Neuronal stem cell (in vitro differentiated cells): Measurements from ENCODE around the gene CTXN2.

Source experiments
- DNase-seq: peaks from one replicate; pipeline ENCODE4 v3.0.0-alpha.2; 2013; ENCODE audit warnings: low spot score
- H2AFZ ChIP-seq: one replicate; pipeline ENCODE4 v1.6.1; 2013; ENCODE audit warnings: mild to moderate bottlenecking, low read length, inconsistent platforms
- H2AK5ac ChIP-seq: 2 replicates; pipeline ENCODE4 v1.6.1; 2013; ENCODE audit warnings: low read depth, mild to moderate bottlenecking, inconsistent platforms, low read length, moderate library complexity, mixed read lengths
- H2BK120ac ChIP-seq: 2 replicates; pipeline ENCODE4 v1.6.1; 2013; ENCODE audit warnings: low read depth, mild to moderate bottlenecking, inconsistent platforms, low read length, moderate library complexity, mixed read lengths
- H2BK12ac ChIP-seq: one replicate; pipeline ENCODE4 v1.6.1; 2013; ENCODE audit warnings: low read length, inconsistent platforms
- H2BK15ac ChIP-seq: 2 replicates; pipeline ENCODE4 v1.6.1; 2013; ENCODE audit warnings: mild to moderate bottlenecking, low read length, inconsistent platforms, mixed read lengths
- H2BK5ac ChIP-seq: one replicate; pipeline ENCODE4 v1.6.1; 2013; ENCODE audit warnings: inconsistent platforms, mild to moderate bottlenecking, low read length, moderate library complexity
- H3K14ac ChIP-seq: one replicate; pipeline ENCODE4 v1.6.1; 2013; ENCODE audit warnings: low read length, inconsistent platforms
- H3K18ac ChIP-seq: 2 replicates; pipeline ENCODE4 v1.6.1; 2013; ENCODE audit warnings: low read length, inconsistent platforms
- H3K23ac ChIP-seq: 2 replicates; pipeline ENCODE4 v1.6.1; 2013; ENCODE audit warnings: low read depth, mild to moderate bottlenecking, mixed read lengths, low read length, inconsistent platforms; ENCODE audit not compliant: poor library complexity
- H3K27ac ChIP-seq: replicated peaks from 3 replicates; pipeline ENCODE4 v1.5.1; 2013; ENCODE audit warnings: low read length, inconsistent platforms
- H3K27me3 ChIP-seq, 3 experiments: 2 replicates each; pipeline ENCODE4 v1.6.1; 2013; ENCODE audit warnings: low read length in 3 of 3, mild to moderate bottlenecking in 2 of 3, inconsistent platforms in 1 of 3, low read depth in 1 of 3, mixed read lengths in 1 of 3, moderate library complexity in 1 of 3; ENCODE audit not compliant: control insufficient read depth in 3 of 3, insufficient read depth in 3 of 3
- H3K36me3 ChIP-seq, 2 donors: replicated peaks in 1 of 2; 2 replicates each; pipeline ENCODE4 v1.6.1; 2013; ENCODE audit warnings: low read length in 2 of 2; ENCODE audit not compliant: control insufficient read depth in 2 of 2, insufficient read depth in 2 of 2
- H3K4ac ChIP-seq: 2 replicates; pipeline ENCODE4 v1.6.1; 2013; ENCODE audit warnings: inconsistent platforms, mild to moderate bottlenecking, low read length, moderate library complexity
- H3K4me1 ChIP-seq, 2 donors: 1 replicate in 1 of 2; 2 replicates in 1 of 2; pipeline ENCODE4 v1.6.1; 2013; ENCODE audit warnings: low read length in 2 of 2, low read depth in 1 of 2; ENCODE audit not compliant: control insufficient read depth in 2 of 2, insufficient read depth in 1 of 2
- H3K4me2 ChIP-seq: one replicate; pipeline ENCODE4 v1.6.1; 2013; ENCODE audit warnings: mild to moderate bottlenecking, low read length, inconsistent platforms; ENCODE audit not compliant: insufficient read depth, poor library complexity, severe bottlenecking
- H3K4me3 ChIP-seq, 2 donors: 2 replicates each; pipeline ENCODE4 v1.5.1; 2013; ENCODE audit warnings: low read length in 2 of 2, mild to moderate bottlenecking in 2 of 2, inconsistent platforms in 1 of 2, moderate library complexity in 1 of 2
- H3K79me1 ChIP-seq: one replicate; pipeline ENCODE4 v1.6.1; 2013; ENCODE audit warnings: low read depth, mild to moderate bottlenecking, inconsistent platforms, low read length, moderate library complexity
- H3K9ac ChIP-seq: one replicate; pipeline ENCODE4 v1.6.1; 2013; ENCODE audit warnings: mild to moderate bottlenecking, low read depth, low read length, inconsistent platforms; ENCODE audit not compliant: poor library complexity
- H3K9me3 ChIP-seq, 2 donors: replicated peaks in 1 of 2; 2 replicates each; pipeline versions ENCODE3 to v1.6.1; 2013; ENCODE audit warnings: low read length in 2 of 2, mild to moderate bottlenecking in 2 of 2, inconsistent platforms in 1 of 2, low read depth in 1 of 2, mixed read lengths in 1 of 2, moderate library complexity in 1 of 2; ENCODE audit not compliant: control insufficient read depth in 2 of 2, insufficient read depth in 1 of 2
- H4K8ac ChIP-seq: one replicate; pipeline ENCODE4 v1.6.1; 2013; ENCODE audit warnings: low read depth, mild to moderate bottlenecking, inconsistent platforms, low read length, moderate library complexity
- H4K91ac ChIP-seq: one replicate; pipeline ENCODE4 v1.6.1; 2013; ENCODE audit warnings: low read length, low read depth, mild to moderate bottlenecking, inconsistent platforms; ENCODE audit not compliant: poor library complexity
- WGBS, 2 donors: extraction: QIAGEN DNeasy Blood & Tissue Kit; methylation state at CpG; one replicate each; pipeline ENCODE4 v1.1.7; 2013; ENCODE audit warnings: missing lambda C conversion rate in 2 of 2, mixed read lengths in 1 of 2; ENCODE audit not compliant: insufficient read length in 2 of 2, insufficient replicate concordance in 1 of 2; ENCODE audit errors: extremely low coverage in 2 of 2; 5-methylcytosine and 5-hydroxymethylcytosine counted together

CTXN2 gene

GRCh38 chr15:48242015-48242414 lies 50.5 kb downstream of the CTXN2 start:
- no peak overlapping the region for H3K27ac ChIP-seq
- H2BK12ac ChIP-seq: no peak overlapping the region
- no peak overlapping the region for H2BK15ac ChIP-seq
- H3K27me3 ChIP-seq: peaks cover 0 to 7% (median 0%) of the 10 kb centered on the region in 3 experiments
- no peak overlapping the region for H4K91ac ChIP-seq
- H2BK5ac ChIP-seq: no peak overlapping the region
- no peaks in the 10 kb centered on the region for H3K4me1 ChIP-seq
- H3K18ac ChIP-seq: no peak overlapping the region
- H3K9ac ChIP-seq: no peak overlapping the region
- no peaks in the 10 kb centered on the region for H3K9me3 ChIP-seq
- no peaks in the 10 kb centered on the region for H3K79me1 ChIP-seq
- H3K14ac ChIP-seq: no peak overlapping the region
- H3K4ac ChIP-seq: no peak overlapping the region
- H2BK120ac ChIP-seq: no peak overlapping the region
- no peak overlapping the region for H4K8ac ChIP-seq
- DNase-seq: no peak
- no peaks in the 10 kb centered on the region for H3K36me3 ChIP-seq
- no peak overlapping the region for H2AFZ ChIP-seq
- H3K23ac ChIP-seq: no peak overlapping the region
- no peak overlapping the region for H3K4me2 ChIP-seq
- H3K4me3 ChIP-seq: no peak overlapping the region
- no peak overlapping the region for H2AK5ac ChIP-seq

- no peak overlapping the region for H3K14ac ChIP-seq
- no peak overlapping the region for H3K4me2 ChIP-seq
- no peak overlapping the region for H4K91ac ChIP-seq
- no peaks in the 10 kb centered on the region for H3K4me1 ChIP-seq
- H2AK5ac ChIP-seq: no peak overlapping the region
- no peak overlapping the region for H3K4ac ChIP-seq
- no peaks in the 10 kb centered on the region for H3K79me1 ChIP-seq
- no peak overlapping the region for H4K8ac ChIP-seq
- H3K36me3 ChIP-seq: no peaks in the 10 kb centered on the region
- H2BK12ac ChIP-seq: no peak overlapping the region
- H3K23ac ChIP-seq: no peak overlapping the region
- no peaks in the 10 kb centered on the region for H3K9me3 ChIP-seq
- H2BK15ac ChIP-seq: no peak overlapping the region
- H2AFZ ChIP-seq: no peak overlapping the region
- H2BK5ac ChIP-seq: no peak overlapping the region
- peaks cover 0 to 7% (median 0%) of the 10 kb centered on the region in 3 experiments for H3K27me3 ChIP-seq
- H3K9ac ChIP-seq: no peak overlapping the region
- DNase-seq: no peak
- no CpG with 5 or more reads among the region's 4 CpGs for WGBS, 2 donors
- no peak overlapping the region for H3K4me3 ChIP-seq
- H2BK120ac ChIP-seq: no peak overlapping the region
- no peak overlapping the region for H3K27ac ChIP-seq
- H3K18ac ChIP-seq: no peak overlapping the region
Measured at GRCh38 chr15:48242535-48242934, 51.1 kb downstream of the CTXN2 start.

GRCh38 chr15:48244921-48245320 lies 53.5 kb downstream of the CTXN2 start:
- WGBS, 2 donors: no CpG with 5 or more reads among the region's 1 CpG
- H2BK5ac ChIP-seq: no peak overlapping the region
- peaks cover 0 to 10% (median 0%) of the 10 kb centered on the region in 3 experiments for H3K27me3 ChIP-seq
- no peak overlapping the region for H3K18ac ChIP-seq
- H2BK120ac ChIP-seq: no peak overlapping the region
- no peak overlapping the region for H3K23ac ChIP-seq
- H2BK12ac ChIP-seq: no peak overlapping the region
- no peak overlapping the region for H3K9ac ChIP-seq
- H2BK15ac ChIP-seq: no peak overlapping the region
- no peak overlapping the region for H2AFZ ChIP-seq
- DNase-seq: no peak
- no peaks in the 10 kb centered on the region for H3K4me1 ChIP-seq
- H4K8ac ChIP-seq: no peak overlapping the region
- H3K27ac ChIP-seq: no peak overlapping the region
- no peaks in the 10 kb centered on the region for H3K9me3 ChIP-seq
- H3K36me3 ChIP-seq: no peaks in the 10 kb centered on the region
- no peak overlapping the region for H3K4me2 ChIP-seq
- no peak overlapping the region for H3K4ac ChIP-seq
- no peak overlapping the region for H3K14ac ChIP-seq
- H2AK5ac ChIP-seq: no peak overlapping the region
- no peak overlapping the region for H3K4me3 ChIP-seq
- H3K79me1 ChIP-seq: no peaks in the 10 kb centered on the region
- no peak overlapping the region for H4K91ac ChIP-seq

- Histone ChIP-seq H3K14ac (no peak overlapping the region), H3K4me3 (no peak overlapping the region), H3K79me1 (no peaks in the 10 kb centered on the region), H2BK12ac (no peak overlapping the region), H4K91ac (no peak overlapping the region), H3K27ac (no peak overlapping the region), H2BK15ac (no peak overlapping the region), H3K4me1 (no peaks in the 10 kb centered on the region), H3K18ac (no peak overlapping the region), H2AFZ (no peak overlapping the region), H4K8ac (no peak overlapping the region), H2BK120ac (no peak overlapping the region), H2AK5ac (no peak overlapping the region), H3K9ac (no peak overlapping the region), H3K9me3 (no peaks in the 10 kb centered on the region), H2BK5ac (no peak overlapping the region), H3K23ac (no peak overlapping the region), H3K4ac (no peak overlapping the region), H3K27me3 (peaks cover 0 to 7% (median 0%) of the 10 kb centered on the region in 3 experiments), H3K36me3 (no peaks in the 10 kb centered on the region), H3K4me2 (no peak overlapping the region)
- DNase-seq: no peak
- WGBS, 2 donors: no CpG with 5 or more reads among the region's 5 CpGs
Measured at GRCh38 chr15:48248414-48248813, 56.9 kb downstream of the CTXN2 start.
